Fibroblast of peridontal ligament (primary cell): ENCODE results near the gene ALDH3B1.

Source experiments
- DNase-seq: peaks from one replicate; pipeline ENCODE4 v3.0.0-alpha.2; 2010; ENCODE audit errors: extremely low read depth

Gene ALDH3B1

DNA sequence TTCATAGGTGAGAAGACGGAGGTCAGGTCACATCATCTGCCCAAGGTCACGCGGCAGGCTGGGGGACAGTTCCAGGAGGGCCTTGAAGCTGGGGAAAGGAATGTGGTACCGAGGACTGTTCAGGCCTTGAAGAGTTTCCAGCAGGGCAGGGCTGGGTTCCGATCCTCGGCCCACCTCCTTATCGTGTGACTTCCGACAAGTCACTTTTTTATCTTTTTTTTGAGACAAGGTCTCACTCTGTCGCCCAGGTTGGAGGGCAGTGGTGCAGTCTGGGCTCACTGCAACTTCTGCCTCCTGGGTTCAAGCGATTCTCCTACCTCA, 21.0 kb downstream of the ALDH3B1 start:
- peak; percentile 38 for DNase-seq

- DNase-seq = no peak
Observed at GRCh38 chr11:68032003-68032402, 21.9 kb downstream of the ALDH3B1 start.

GRCh38 chr11:68032997-68033707, 23.0 kb downstream of the ALDH3B1 start:
- no peak for DNase-seq

DNA sequence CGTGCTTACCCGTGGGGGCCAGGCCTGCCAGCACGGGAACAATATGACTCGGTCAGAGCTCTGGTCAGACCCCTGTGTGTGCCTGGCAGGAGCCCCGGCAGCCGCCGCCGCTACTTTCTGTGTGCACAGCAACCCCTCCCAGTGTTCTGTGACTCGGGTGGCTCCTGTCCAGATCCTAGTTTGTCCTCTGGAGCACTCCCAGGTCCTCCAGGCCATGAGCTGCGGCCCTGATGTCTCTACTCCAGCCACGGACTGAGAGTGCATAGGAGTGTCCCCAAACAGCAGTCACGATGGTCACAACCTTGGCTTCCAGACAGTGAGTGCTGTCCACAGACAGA, 23.6 kb downstream of the ALDH3B1 start:
- no peak for DNase-seq

- no peak for DNase-seq
Observed at GRCh38 chr11:68035266-68035876, 25.2 kb downstream of the ALDH3B1 start.

DNA sequence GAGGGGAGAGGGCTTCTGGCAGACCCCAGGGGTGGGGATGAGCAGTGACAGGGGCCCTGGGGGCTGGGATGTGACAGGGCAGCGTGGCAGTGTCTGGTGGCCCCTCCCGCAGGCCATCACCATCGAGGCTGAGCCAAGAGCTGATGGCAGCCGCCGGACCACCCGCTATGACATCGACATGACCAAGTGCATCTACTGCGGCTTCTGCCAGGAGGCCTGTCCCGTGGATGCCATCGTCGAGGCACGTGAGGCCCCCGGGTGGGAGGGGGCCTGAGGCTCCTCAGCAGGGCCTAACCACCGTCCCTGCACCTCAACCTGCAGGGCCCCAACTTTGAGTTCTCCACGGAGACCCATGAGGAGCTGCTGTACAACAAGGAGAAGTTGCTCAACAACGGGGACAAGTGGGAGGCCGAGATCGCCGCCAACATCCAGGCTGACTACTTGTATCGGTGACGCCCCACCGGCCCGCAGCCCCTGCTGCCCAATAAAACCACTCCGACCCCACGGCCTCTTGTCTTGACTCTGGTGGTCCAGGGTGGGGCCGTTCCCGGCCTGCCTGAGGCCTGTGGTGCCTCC, 26.1 kb downstream of the ALDH3B1 start:
- DNase-seq = no peak

GRCh38 chr11:68036717-68037239, 26.7 kb downstream of the ALDH3B1 start:
- DNase-seq = no peak

GRCh38 chr11:68037411-68038225, 27.5 kb downstream of the ALDH3B1 start:
- DNase-seq = no peak

GRCh38 chr11:68038226-68038717, 28.1 kb downstream of the ALDH3B1 start:
- DNase-seq = no peak

DNA sequence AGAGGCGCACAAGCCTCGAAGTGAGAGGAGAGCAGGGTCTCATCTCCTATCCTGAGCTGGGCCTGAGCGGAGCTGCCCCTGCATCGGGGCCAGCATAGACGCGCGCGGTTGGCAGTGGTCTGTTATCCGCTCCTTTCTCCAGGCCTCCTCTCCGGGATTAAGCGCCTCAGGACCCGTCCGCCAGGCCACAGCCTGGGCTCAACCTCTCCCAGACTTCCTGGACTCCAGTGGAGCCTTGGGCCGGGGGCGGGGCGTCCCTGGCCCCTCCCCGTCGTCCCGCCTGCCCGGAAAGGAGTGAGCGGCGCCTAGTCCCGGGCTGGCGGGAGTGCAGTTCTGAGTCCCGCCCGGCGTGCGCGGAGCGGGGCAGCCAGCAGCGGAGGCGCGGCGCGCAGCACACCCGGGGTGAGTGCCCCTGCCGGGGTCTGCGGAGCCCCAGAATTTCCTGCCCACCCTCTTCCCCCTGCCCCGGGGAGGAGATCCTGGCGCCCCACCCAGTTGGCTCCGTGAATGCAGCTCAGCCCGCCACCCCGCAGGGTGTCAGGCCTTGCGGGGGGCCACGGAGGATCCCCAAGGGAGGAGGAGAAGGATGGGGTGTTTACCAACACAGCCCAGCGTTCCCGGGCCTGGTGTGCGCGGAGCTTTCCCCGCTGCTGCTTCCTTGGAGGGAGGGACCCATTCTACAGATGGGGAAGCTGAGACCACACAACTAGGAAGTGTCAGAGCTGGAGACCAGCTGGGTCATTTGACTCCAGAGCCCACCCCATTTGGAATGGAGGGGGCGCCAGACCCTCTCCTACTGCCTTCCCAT, 28.8 kb downstream of the ALDH3B1 start, which contains the start of gene TCIRG1:
TCIRG1 (plus strand) TSS at position 308 of the 808 bp plus-strand sequence. CDS start 2,247 bp downstream, outside the sequence.
- peak; percentile 68 for DNase-seq

- DNase-seq = no peak
Observed at GRCh38 chr11:68039526-68040086, 29.5 kb downstream of the ALDH3B1 start.

- DNase-seq = peak; percentile 66
Observed at GRCh38 chr11:68040101-68040956, 30.2 kb downstream of the ALDH3B1 start.

- DNase-seq = no peak
Observed at GRCh38 chr11:68040957-68041591, 30.9 kb downstream of the ALDH3B1 start.

- DNase-seq = no peak
Observed at GRCh38 chr11:68041617-68042218, 31.6 kb downstream of the ALDH3B1 start.

DNA sequence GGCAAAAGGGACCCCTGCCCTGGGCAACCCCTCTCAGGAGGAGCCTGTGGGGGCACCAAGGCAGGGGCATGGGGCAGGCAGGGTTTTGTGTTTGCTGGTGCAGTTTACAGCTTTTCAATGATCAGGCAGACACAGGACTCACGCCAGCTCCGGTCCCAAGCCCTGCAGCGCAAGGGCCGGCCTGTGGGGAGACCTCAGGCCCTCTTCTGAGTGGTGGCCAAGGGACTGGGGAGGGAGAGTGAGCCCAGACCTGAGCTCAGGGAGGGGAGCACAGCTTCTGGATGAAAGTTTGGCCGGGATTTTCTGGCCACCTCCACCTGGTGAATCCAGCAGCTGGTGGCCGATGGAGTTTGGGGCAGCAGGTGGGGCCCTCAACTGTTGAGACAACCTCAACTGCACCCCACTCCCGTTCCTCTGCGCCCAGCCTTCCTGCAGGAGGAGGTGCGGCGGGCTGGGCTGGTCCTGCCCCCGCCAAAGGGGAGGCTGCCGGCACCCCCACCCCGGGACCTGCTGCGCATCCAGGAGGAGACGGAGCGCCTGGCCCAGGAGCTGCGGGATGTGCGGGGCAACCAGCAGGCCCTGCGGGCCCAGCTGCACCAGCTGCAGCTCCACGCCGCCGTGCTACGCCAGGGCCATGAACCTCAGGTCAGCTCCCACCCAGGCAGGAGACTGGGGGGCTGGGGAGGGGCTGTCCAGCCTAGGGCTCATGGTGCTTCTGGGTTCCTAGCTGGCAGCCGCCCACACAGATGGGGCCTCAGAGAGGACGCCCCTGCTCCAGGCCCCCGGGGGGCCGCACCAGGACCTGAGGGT, 32.3 kb downstream of the ALDH3B1 start:
- DNase-seq = no peak

DNA sequence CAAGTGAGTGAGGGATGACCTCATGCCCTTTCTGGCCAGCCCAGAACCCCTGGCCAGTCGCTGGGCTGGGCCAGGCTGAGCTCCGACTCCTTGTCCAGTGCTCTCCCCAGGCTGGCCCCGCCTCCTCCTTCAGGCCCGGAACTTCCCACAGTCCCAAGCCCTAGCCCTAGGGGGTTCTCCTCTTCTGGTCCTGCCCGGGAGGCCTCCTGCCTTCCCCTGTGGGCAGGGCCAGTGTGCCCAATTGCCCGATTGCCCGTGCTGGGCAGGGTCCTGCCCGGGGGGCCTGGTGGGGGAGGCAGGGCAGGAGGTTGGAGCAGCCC, 32.9 kb downstream of the ALDH3B1 start:
- DNase-seq = no peak

DNA sequence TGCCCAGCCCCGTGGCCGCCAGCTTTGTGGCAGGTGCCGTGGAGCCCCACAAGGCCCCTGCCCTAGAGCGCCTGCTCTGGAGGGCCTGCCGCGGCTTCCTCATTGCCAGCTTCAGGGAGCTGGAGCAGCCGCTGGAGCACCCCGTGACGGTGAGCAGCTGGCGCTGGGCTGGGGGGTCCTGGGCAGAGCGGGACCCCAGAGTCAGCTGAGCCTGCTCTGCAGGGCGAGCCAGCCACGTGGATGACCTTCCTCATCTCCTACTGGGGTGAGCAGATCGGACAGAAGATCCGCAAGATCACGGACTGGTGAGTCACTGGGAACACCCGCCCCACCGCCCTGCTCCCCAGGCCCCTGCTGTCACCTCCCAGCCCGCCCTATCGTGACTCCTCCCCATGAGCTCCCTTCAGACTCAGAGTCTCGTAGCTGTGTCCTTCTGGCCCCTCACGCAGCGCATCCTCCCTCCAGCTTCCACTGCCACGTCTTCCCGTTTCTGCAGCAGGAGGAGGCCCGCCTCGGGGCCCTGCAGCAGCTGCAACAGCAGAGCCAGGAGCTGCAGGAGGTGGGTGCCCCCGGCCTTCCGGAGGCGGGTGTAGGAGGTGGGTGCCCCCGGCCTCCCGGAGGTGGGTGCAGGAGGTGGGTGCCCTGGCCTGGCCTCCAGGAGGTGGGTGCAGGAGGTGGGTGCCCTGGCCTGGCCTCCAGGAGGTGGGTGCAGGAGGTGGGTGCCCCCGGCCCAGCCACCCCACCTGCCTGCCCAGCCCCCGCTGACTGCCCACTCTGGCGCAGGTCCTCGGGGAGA, 33.4 kb downstream of the ALDH3B1 start:
- no peak for DNase-seq
